G401 (cell line): Measurements from ENCODE around the gene AGAP3. TPM values are rescaled to one million over a fixed set of nuclear protein-coding genes. Genes with fewer than 3 reads are reported as not detected.

Experiments
- DNase-seq: peaks from one replicate; pipeline ENCODE4 v3.0.0-alpha.2; 2015; ENCODE audit warnings: low spot score
- in situ Hi-C: cut with HindIII; loops from 2 replicates; pipeline ENCODE4 v1.10.0; 2016; ENCODE audit warnings: low sequenced_read_pairs, mixed read lengths
- total RNA-seq: library from RNA; depleted of rRNA; stranded (reverse); fragments of >200 nt; shearing (Covaris generic); gene quantifications from 2 replicates; pipeline ENCODE4 v1.2.3, GENCODE V29; 2014

AGAP3 gene
- total RNA-seq, 1 experiment from 2014 or later, result 51.9 TPM

- DNase-seq, result peak; percentile 77
- in situ Hi-C loops, result no loop called here
Measured at GRCh38 chr7:151083071-151083823, 3.0 kb upstream of the AGAP3 start, which contains the start of gene TMUB1. TMUB1 (minus strand) TSS chr7:151083493; CDS start chr7:151082563, 930 bp downstream.

- in situ Hi-C loops, result no loop called here
Measured at GRCh38 chr7:151083824-151084160, 2.5 kb upstream of the AGAP3 start.

GRCh38 chr7:151085329-151085690 lies 965 bp upstream of the AGAP3 start:
- in situ Hi-C loops, result no loop called here
- DNase-seq, result no peak

More at GRCh38 chr7:151083824-151084160, 2.5 kb upstream of the AGAP3 start:
- no peak for DNase-seq

- no peak for DNase-seq
- in situ Hi-C loops, result no loop called here
Measured at GRCh38 chr7:151086802-151087244, 548 bp downstream of the AGAP3 start.

GRCh38 chr7:151087245-151088018 lies 1.2 kb downstream of the AGAP3 start:
- DNase-seq, result peak; percentile 45

GRCh38 chr7:151088019-151088855 lies 2.0 kb downstream of the AGAP3 start:
- in situ Hi-C loops, result no loop called here
- no peak for DNase-seq

More at GRCh38 chr7:151087245-151088018, 1.2 kb downstream of the AGAP3 start:
- in situ Hi-C loops, result no loop called here

- in situ Hi-C loops, result no loop called here
- peak; percentile 65 for DNase-seq
Measured at GRCh38 chr7:151088856-151089699, 2.8 kb downstream of the AGAP3 start.

GRCh38 chr7:151089893-151090730 lies 3.8 kb downstream of the AGAP3 start:
- in situ Hi-C loops, result no loop called here
- DNase-seq, result peak; percentile 92

- DNase-seq, result no peak
- in situ Hi-C loops, result no loop called here
Measured at GRCh38 chr7:151091003-151091402, 4.7 kb downstream of the AGAP3 start.

GRCh38 chr7:151091431-151091830 lies 5.2 kb downstream of the AGAP3 start:
- in situ Hi-C loops, result no loop called here
- no peak for DNase-seq

GRCh38 chr7:151091988-151092387 lies 5.7 kb downstream of the AGAP3 start:
- no peak for DNase-seq
- in situ Hi-C loops, result no loop called here

GRCh38 chr7:151093748-151094147 lies 7.5 kb downstream of the AGAP3 start:
- no peak for DNase-seq
- in situ Hi-C loops, result no loop called here

GRCh38 chr7:151094675-151095074 lies 8.4 kb downstream of the AGAP3 start:
- in situ Hi-C loops, result no loop called here
- DNase-seq, result no peak

- in situ Hi-C loops, result no loop called here
- DNase-seq, result no peak
Measured at GRCh38 chr7:151095123-151095797, 9.0 kb downstream of the AGAP3 start.

- in situ Hi-C loops, result no loop called here
- DNase-seq, result no peak
Measured at GRCh38 chr7:151095828-151096475, 9.7 kb downstream of the AGAP3 start.

GRCh38 chr7:151099486-151100211 lies 13.4 kb downstream of the AGAP3 start:
- no peak for DNase-seq
- in situ Hi-C loops, result no loop called here
